HepG2 (cell line): ENCODE data around the gene CNTN4.

Source experiments
- ATF2 ChIP-seq: sonication (generic); formaldehyde crosslinking; IDR thresholded peaks from 2 replicates; pipeline ENCODE4 v1.4.0; 2020; ENCODE audit warnings: missing genetic modification reagents
- CTCF ChIP-seq: sonication (generic); formaldehyde crosslinking; IDR thresholded peaks from 2 replicates; pipeline ENCODE4 v1.5.0; 2020; ENCODE audit warnings: mild to moderate bottlenecking, missing genetic modification reagents, moderate library complexity
- NFRKB ChIP-seq: fragments of 450-650 bp; IDR thresholded peaks from 2 replicates; pipeline ENCODE4 v1.6.1; 2017
- NFYB ChIP-seq: sonication (generic); formaldehyde crosslinking; IDR thresholded peaks from 2 replicates; pipeline ENCODE4 v1.4.0; 2020; ENCODE audit warnings: missing genetic modification reagents
- PHF8 ChIP-seq: sonication (generic); formaldehyde crosslinking; IDR thresholded peaks from 2 replicates; pipeline ENCODE4 v1.5.0; 2020; ENCODE audit warnings: missing genetic modification reagents
- RAD21 ChIP-seq: fragments of 450-650 bp; formaldehyde crosslinking; IDR thresholded peaks from 2 replicates; pipeline ENCODE4 v1.5.0; 2020; ENCODE audit warnings: mild to moderate bottlenecking
- ZBTB33 ChIP-seq: sonication (generic); formaldehyde crosslinking; IDR thresholded peaks from 2 replicates; pipeline ENCODE4 v1.4.0; 2020; ENCODE audit warnings: missing genetic modification reagents
- ZNF24 ChIP-seq: fragments of 450-650 bp; IDR thresholded peaks from 2 replicates; pipeline ENCODE4 v1.6.1; 2017; ENCODE audit warnings: antibody characterized with exemption, mild to moderate bottlenecking

- TF ChIP-seq NFYB (no peak), PHF8 (CRISPR knock-in tag) (no peak), NFRKB (no peak), CTCF (CRISPR knock-in tag) (no peak), ATF2 (CRISPR knock-in tag) (no peak), ZNF24 (no peak), RAD21 (CRISPR knock-in tag) (no peak), ZBTB33 (CRISPR knock-in tag) (no peak)
Observed at GRCh38 chr3:2568929-2569328, 470.3 kb downstream of the CNTN4 start.
